Ishikawa (cell line): ENCODE measurements around the gene CLDN9.
A peak's percentile ranks its signal among the peaks of the same experiment; 100 is the strongest.

ENCODE experiments used
- CEBPB ChIP-seq: IDR thresholded peaks from 2 replicates; pipeline ENCODE4 v1.6.1; 2012
- CREB1 ChIP-seq: IDR thresholded peaks from 2 replicates; pipeline ENCODE4 v1.6.1; 2012; ENCODE audit warnings: low read depth
- EGR1 ChIP-seq: IDR thresholded peaks from 2 replicates; pipeline ENCODE4 v1.6.1; 2012
- EP300 ChIP-seq: IDR thresholded peaks from 2 replicates; pipeline ENCODE4 v1.6.1; 2012; ENCODE audit warnings: borderline replicate concordance
- FOXM1 ChIP-seq: IDR thresholded peaks from 2 replicates; pipeline ENCODE4 v1.6.1; 2012; ENCODE audit warnings: low read depth, borderline replicate concordance
- NFIC ChIP-seq: IDR thresholded peaks from 2 replicates; pipeline ENCODE4 v1.6.1; 2012
- RAD21 ChIP-seq: IDR thresholded peaks from 2 replicates; pipeline ENCODE4 v1.6.1; 2012; ENCODE audit warnings: low read depth
- TAF1 ChIP-seq: IDR thresholded peaks from 2 replicates; pipeline ENCODE4 v1.6.1; 2012; ENCODE audit warnings: low read depth, mild to moderate bottlenecking
- TCF12 ChIP-seq: IDR thresholded peaks from 2 replicates; pipeline ENCODE4 v1.6.1; 2012; ENCODE audit warnings: low read depth
- TEAD4 ChIP-seq: IDR thresholded peaks from 2 replicates; pipeline ENCODE4 v1.6.1; 2012
- YY1 ChIP-seq: IDR thresholded peaks from 2 replicates; pipeline ENCODE4 v1.6.1; 2012; ENCODE audit warnings: low read depth
- ZBTB7A ChIP-seq: IDR thresholded peaks from 2 replicates; pipeline ENCODE4 v1.6.1; 2012; ENCODE audit warnings: low read depth
- TF ChIP-seq, protein P1 (sequence below): IDR thresholded peaks from 2 replicates; pipeline ENCODE4 v1.6.1; 2012
- TF ChIP-seq, protein P2 (sequence below): IDR thresholded peaks from 2 replicates; pipeline ENCODE4 v1.6.1; 2012; ENCODE audit warnings: low read depth, mild to moderate bottlenecking
- TF ChIP-seq, protein P3 (sequence below): IDR thresholded peaks from 2 replicates; pipeline ENCODE4 v1.6.1; 2012

Gene CLDN9

DNA sequence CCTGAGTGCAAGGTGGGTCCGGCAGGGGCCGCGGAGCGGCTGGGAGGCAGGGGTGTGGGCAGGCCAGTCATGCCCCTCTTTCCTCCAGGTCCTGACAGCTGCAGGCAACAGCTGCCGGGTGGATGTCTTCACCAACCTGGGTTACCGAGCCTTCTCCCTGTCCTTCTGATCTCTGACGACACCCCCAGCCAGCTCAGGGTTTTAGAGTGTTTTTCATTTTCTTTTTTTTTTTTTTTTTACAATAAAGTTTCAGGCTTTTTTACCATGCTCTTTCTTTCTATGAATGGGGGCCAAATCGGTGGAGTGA lies 14.7 kb downstream of the CLDN9 start:
- no peak for TF ChIP-seq YY1
- TF ChIP-seq EGR1: no peak
- TF ChIP-seq, protein P1, sequence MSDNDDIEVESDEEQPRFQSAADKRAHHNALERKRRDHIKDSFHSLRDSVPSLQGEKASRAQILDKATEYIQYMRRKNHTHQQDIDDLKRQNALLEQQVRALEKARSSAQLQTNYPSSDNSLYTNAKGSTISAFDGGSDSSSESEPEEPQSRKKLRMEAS: no peak

DNA sequence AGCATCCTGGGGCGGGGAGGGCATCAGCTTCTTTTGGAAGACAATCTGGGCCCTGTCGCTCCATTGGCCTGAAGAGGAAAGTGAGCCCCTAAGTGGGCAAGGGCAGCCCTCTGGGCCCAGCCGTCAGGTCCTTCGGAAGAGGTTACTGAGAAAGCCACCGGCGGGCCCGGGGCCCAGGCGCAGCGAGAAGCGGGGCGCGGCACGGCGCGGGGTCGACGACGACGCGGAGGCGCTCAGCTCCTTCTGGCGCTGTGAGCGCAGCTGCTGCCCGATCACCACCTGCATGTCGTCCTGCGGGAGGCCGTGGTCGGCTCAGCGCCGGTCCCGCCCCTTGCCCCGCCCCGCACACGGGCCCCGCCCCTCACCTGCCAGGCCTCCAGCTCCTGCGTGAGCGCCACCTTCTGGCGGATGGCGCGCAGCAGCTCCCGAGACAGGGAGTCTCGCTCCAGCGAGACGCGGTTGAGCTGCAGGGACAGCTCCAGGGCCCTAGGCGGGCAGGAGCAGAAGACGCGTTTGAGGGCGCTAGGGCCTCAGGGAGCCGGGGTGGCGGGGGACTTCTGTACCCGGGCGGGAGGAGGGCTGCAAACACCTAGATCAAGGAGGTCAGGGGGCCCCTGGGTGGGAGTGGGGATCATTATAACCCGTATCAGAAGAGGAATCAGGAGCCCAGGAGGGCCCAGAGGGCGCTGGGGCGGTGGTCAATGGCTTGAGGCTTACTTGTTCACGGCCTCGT lies 15.4 kb downstream of the CLDN9 start:
- TF ChIP-seq TAF1 (no peak), TCF12 (peak; percentile 26; the same call in 1 of the 2 replicates), FOXM1 (no peak), TEAD4 (no peak), RAD21 (peak; percentile 69), NFIC (no peak)
- TF ChIP-seq, protein P1: peak; percentile 73; the same call in 1 of the 2 replicates

DNA sequence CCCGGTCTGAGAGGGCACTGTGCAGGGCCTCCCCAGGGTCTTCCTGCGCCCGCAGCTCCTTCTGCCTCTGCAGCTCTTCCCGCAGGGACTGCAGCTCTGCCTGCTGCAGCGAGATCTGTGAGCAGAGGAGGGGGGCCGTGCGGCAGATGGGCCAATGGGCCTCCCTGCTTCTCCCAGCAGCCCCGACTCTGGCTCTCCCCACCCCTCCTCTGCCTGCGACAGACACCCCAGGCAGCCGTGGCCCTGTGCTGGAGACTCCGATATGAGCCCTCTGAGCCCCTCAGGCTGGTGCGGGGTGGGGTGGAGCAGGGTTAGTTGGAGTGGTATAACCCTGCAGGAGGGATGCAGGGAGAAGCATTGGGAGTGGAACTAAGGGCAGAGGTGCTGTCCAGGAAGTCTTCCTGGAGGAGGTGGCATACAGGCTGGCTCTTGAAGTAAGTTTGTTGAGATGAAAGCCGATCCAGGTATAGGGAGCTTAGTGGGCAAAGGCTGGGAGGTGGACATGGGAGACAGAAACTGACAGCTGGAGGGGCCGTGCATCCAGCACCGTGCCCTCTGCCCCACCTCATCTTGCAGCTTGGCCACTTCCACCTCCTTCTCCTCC lies 16.1 kb downstream of the CLDN9 start:
- TF ChIP-seq, protein P2, sequence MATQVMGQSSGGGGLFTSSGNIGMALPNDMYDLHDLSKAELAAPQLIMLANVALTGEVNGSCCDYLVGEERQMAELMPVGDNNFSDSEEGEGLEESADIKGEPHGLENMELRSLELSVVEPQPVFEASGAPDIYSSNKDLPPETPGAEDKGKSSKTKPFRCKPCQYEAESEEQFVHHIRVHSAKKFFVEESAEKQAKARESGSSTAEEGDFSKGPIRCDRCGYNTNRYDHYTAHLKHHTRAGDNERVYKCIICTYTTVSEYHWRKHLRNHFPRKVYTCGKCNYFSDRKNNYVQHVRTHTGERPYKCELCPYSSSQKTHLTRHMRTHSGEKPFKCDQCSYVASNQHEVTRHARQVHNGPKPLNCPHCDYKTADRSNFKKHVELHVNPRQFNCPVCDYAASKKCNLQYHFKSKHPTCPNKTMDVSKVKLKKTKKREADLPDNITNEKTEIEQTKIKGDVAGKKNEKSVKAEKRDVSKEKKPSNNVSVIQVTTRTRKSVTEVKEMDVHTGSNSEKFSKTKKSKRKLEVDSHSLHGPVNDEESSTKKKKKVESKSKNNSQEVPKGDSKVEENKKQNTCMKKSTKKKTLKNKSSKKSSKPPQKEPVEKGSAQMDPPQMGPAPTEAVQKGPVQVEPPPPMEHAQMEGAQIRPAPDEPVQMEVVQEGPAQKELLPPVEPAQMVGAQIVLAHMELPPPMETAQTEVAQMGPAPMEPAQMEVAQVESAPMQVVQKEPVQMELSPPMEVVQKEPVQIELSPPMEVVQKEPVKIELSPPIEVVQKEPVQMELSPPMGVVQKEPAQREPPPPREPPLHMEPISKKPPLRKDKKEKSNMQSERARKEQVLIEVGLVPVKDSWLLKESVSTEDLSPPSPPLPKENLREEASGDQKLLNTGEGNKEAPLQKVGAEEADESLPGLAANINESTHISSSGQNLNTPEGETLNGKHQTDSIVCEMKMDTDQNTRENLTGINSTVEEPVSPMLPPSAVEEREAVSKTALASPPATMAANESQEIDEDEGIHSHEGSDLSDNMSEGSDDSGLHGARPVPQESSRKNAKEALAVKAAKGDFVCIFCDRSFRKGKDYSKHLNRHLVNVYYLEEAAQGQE: no peak
- TF ChIP-seq CREB1: no peak
- no peak for TF ChIP-seq YY1
- TF ChIP-seq TCF12: no peak
- TF ChIP-seq NFIC: no peak

DNA sequence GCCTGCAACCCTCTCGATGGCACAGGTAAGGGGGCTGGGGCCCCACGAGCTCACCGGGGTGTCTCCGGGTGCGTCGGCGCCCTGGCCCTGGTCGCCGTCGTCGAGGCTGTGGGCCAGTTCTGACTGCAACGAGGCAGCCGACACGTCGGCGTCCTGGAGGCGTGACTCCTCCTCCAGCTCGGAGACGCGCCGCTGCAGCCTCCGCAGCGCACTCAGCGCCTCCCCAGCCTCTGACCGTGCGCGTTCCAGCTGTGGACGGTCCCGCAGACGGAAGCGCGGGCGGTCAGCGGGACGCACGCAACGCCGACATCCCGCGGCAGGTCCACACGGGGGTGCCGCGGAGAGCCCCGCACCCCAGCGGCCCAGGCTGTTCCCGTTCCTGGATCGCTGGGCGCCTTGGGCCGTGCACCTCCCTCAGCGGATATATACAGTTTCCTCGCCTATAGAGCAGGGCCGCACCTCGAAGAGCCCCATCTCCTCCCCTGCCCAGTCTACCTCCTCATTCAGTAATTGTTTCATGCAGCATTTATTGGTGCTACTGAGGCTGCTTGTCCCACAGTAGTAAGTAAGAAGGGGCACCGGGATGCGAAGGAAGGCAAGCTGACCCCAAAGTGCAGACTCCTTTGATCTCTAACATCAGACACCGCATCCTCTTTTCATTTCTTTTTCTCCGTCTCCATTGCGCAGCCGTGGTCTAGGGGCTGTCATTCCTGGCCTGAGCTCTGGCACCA lies 16.9 kb downstream of the CLDN9 start:
- TF ChIP-seq EGR1: no peak
- TF ChIP-seq TCF12: no peak
- TF ChIP-seq ZBTB7A: no peak
- no peak for TF ChIP-seq YY1
- TF ChIP-seq RAD21: no peak
- TF ChIP-seq, protein P1: no peak

DNA sequence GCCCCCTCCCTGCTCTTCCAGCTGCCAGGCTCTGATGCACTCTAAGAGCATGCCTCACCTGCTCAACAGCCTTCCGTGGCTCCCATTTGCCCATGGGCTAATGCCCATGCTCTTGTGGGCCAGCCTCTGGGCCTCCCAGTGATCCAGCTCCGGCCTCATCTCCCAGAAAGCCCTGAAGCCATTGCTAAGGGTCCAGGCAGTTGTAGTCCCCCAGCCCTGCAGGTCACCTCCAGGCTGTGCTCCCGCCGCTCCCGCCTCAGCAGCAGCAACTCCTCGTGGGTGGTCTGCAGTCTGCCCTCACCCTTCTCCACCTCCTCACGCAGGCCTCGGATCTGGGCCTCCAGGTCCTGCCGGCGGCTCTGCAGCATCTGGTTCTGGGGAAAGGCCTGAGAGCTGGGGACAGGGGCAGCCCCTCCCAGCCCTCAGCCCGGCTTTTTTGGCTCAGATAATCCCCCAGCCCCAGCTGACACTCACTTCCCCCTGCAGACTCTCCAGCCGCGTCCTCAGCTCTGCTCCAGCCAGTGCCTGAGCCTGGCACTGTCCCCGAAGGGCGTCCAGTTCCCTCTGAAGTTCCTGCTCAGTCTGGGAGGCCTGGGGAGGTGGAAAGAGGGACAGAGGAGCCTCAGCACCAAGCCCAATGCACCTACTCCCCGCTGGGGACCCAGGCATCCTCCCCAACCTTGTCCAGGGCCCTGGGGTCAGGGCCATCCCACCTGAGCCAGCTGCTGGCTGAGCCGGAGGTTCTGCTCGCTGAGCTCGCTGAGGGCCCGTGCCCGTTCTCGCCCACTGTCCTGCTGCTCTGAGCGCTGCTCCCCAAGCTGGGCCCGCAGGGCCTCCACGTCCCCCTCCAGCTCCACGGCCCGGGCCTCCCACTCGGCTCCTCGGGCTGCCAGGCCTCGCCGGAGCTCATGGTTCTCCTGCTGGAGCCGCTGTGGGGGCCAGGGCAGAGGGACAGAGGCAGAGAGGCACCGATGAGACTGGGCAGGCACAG lies 17.8 kb downstream of the CLDN9 start:
- TF ChIP-seq TAF1 (no peak), FOXM1 (no peak), CEBPB (no peak), CREB1 (no peak), ZBTB7A (no peak), EP300 (no peak), EGR1 (no peak)
- TF ChIP-seq, protein P3, sequence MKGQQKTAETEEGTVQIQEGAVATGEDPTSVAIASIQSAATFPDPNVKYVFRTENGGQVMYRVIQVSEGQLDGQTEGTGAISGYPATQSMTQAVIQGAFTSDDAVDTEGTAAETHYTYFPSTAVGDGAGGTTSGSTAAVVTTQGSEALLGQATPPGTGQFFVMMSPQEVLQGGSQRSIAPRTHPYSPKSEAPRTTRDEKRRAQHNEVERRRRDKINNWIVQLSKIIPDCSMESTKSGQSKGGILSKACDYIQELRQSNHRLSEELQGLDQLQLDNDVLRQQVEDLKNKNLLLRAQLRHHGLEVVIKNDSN: no peak

DNA sequence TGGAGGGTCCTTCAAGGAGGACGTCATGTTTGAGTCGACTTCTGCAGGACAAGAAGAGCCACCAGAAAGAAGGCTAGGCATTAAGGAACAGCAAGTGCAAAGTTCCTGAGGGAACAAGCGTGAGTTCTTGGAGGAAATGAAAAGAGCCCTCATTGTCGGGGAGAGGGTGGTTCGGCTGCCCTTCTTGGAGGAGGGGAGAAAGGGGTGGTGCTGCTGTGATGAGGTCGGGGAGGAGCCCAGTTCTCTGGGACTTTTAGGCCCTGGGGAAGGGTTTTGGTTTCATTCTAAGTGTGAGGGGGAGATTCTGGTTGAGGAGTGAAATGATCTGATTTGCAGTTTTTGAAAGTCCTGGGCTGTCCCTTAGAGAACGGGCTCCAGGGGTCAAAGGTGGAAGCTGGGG lies 19.9 kb downstream of the CLDN9 start:
- TF ChIP-seq EP300 (no peak), CREB1 (no peak), RAD21 (no peak)
- TF ChIP-seq, protein P2: no peak
